ENCODE results near the gene MYRIP.

The MYRIP gene

DNA sequence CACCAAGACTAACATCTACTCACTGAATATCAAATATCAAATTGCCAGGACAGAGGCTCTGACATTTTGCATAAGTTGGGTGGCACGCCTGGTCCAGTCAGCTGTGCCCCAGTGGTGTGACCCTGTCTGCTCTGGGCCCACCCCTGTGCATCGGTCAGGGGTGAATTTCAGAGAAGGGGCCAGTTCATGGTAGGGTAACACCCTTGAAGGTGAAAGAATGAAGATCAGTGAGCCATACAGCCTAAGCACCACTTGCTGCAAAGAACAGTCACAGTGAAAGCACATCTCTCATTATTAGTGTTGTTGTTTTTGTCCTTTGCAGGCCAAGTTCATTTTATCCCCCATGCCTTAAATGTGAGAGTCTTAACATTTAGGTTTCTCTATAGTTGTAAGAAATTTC is 86.8 kb downstream of the MYRIP start:
- Histone ChIP-seq H4K5ac (ENCODE audit: low read length) (no peak overlapping the region), H3K4me2 (ENCODE audit: low read length) (no peak overlapping the region), H3K9ac (ENCODE audit: low read length) (no peak overlapping the region), H3K4ac (ENCODE audit: low read depth, low read length) (no peak overlapping the region), H3K79me1 (ENCODE audit: low read length) (no peaks in the 10 kb centered on the region), H3K23ac (ENCODE audit: low read length) (no peak overlapping the region), H3K27ac (ENCODE audit: low read depth, low read length) (no peak overlapping the region), H3K36me3 (ENCODE audit: control insufficient read depth, insufficient read depth, low read length) (no peaks in the 10 kb centered on the region), H2AK5ac (ENCODE audit: low read length) (no peak overlapping the region), H3K4me3 (ENCODE audit: low read length) (no peak overlapping the region), H2BK5ac (ENCODE audit: low read length) (no peak overlapping the region), H3K4me1 (ENCODE audit: control insufficient read depth, low read depth, low read length) (peaks cover 4% of the 10 kb centered on the region), H3K27me3 (ENCODE audit: insufficient read depth, low read length, poor library complexity) (no peaks in the 10 kb centered on the region), H3K56ac (ENCODE audit: low read length) (no peak overlapping the region), H2BK120ac (ENCODE audit: low read depth, low read length) (no peak overlapping the region), H4K8ac (ENCODE audit: low read depth, low read length) (no peak overlapping the region), H3K18ac (ENCODE audit: low read length) (no peak overlapping the region), H2BK15ac (replicated peaks; ENCODE audit: low read depth) (no peak overlapping the region), H3K79me2 (ENCODE audit: control insufficient read depth, insufficient read depth, low read length) (no peaks in the 10 kb centered on the region)
- no peak for DNase-seq
- no CpG with 5 or more reads among the region's 2 CpGs for WGBS (ENCODE audit: extremely low coverage, insufficient coverage, low lambda C conversion rate)

- Histone ChIP-seq H4K8ac (ENCODE audit: low read depth, low read length) (no peak overlapping the region), H3K79me1 (ENCODE audit: low read length) (no peaks in the 10 kb centered on the region), H2BK120ac (ENCODE audit: low read depth, low read length) (no peak overlapping the region), H3K23ac (ENCODE audit: low read length) (no peak overlapping the region), H2BK15ac (replicated peaks; ENCODE audit: low read depth) (no peak overlapping the region), H3K4ac (ENCODE audit: low read depth, low read length) (no peak overlapping the region), H3K27me3 (ENCODE audit: insufficient read depth, low read length, poor library complexity) (no peaks in the 10 kb centered on the region), H3K4me3 (ENCODE audit: low read length) (no peak overlapping the region), H3K79me2 (ENCODE audit: control insufficient read depth, insufficient read depth, low read length) (no peaks in the 10 kb centered on the region), H3K4me1 (ENCODE audit: control insufficient read depth, low read depth, low read length) (peaks cover 2% of the 10 kb centered on the region), H3K18ac (ENCODE audit: low read length) (no peak overlapping the region), H3K4me2 (ENCODE audit: low read length) (no peak overlapping the region), H3K27ac (ENCODE audit: low read depth, low read length) (no peak overlapping the region), H4K5ac (ENCODE audit: low read length) (no peak overlapping the region), H2AK5ac (ENCODE audit: low read length) (no peak overlapping the region), H3K9ac (ENCODE audit: low read length) (no peak overlapping the region), H3K36me3 (ENCODE audit: control insufficient read depth, insufficient read depth, low read length) (no peaks in the 10 kb centered on the region), H3K56ac (ENCODE audit: low read length) (no peak overlapping the region), H2BK5ac (ENCODE audit: low read length) (no peak overlapping the region)
- WGBS (ENCODE audit: extremely low coverage, insufficient coverage, low lambda C conversion rate), result no CpG with 5 or more reads among the region's 4 CpGs
- DNase-seq, result no peak
Measured at GRCh38 chr3:39900462-39901002, 91.1 kb downstream of the MYRIP start.

DNA sequence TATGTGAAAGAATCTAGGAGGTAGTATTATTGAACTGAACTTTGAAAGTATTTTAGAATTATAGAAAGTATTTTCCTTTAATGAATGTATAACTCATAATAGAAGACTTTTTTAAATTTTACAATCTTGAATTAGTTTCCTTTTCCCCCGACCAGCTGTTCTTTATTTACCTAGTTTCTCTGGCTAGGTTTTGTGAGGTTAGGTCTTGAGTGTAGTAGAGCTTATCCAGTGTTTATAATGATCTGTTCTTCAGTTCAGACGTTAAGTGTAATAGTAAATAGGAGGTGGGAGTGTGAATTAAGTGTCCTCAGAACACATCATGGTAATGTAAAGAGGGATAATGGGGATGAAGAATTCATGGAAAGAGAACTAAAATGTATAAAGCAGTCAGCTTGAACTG is 93.8 kb downstream of the MYRIP start:
- Histone ChIP-seq H3K18ac (ENCODE audit: low read length) (no peak overlapping the region), H4K8ac (ENCODE audit: low read depth, low read length) (no peak overlapping the region), H3K79me2 (ENCODE audit: control insufficient read depth, insufficient read depth, low read length) (no peaks in the 10 kb centered on the region), H3K27ac (ENCODE audit: low read depth, low read length) (no peak overlapping the region), H3K27me3 (ENCODE audit: insufficient read depth, low read length, poor library complexity) (no peaks in the 10 kb centered on the region), H3K4me1 (ENCODE audit: control insufficient read depth, low read depth, low read length) (no peaks in the 10 kb centered on the region), H2BK120ac (ENCODE audit: low read depth, low read length) (no peak overlapping the region), H3K79me1 (ENCODE audit: low read length) (no peaks in the 10 kb centered on the region), H3K36me3 (ENCODE audit: control insufficient read depth, insufficient read depth, low read length) (no peaks in the 10 kb centered on the region), H4K5ac (ENCODE audit: low read length) (no peak overlapping the region), H3K4ac (ENCODE audit: low read depth, low read length) (no peak overlapping the region), H3K56ac (ENCODE audit: low read length) (no peak overlapping the region), H3K23ac (ENCODE audit: low read length) (no peak overlapping the region), H3K9ac (ENCODE audit: low read length) (no peak overlapping the region), H2BK5ac (ENCODE audit: low read length) (no peak overlapping the region), H3K4me2 (ENCODE audit: low read length) (no peak overlapping the region), H2BK15ac (replicated peaks; ENCODE audit: low read depth) (no peak overlapping the region), H2AK5ac (ENCODE audit: low read length) (no peak overlapping the region), H3K4me3 (ENCODE audit: low read length) (no peak overlapping the region)
- no peak for DNase-seq
- no CpG with 5 or more reads among the region's 2 CpGs for WGBS (ENCODE audit: extremely low coverage, insufficient coverage, low lambda C conversion rate)

GRCh38 chr3:39905788-39906187 is 96.4 kb downstream of the MYRIP start:
- Histone ChIP-seq H3K56ac (ENCODE audit: low read length) (no peak overlapping the region), H2BK120ac (ENCODE audit: low read depth, low read length) (no peak overlapping the region), H2BK5ac (ENCODE audit: low read length) (no peak overlapping the region), H4K5ac (ENCODE audit: low read length) (no peak overlapping the region), H3K27me3 (ENCODE audit: insufficient read depth, low read length, poor library complexity) (no peaks in the 10 kb centered on the region), H3K79me1 (ENCODE audit: low read length) (no peaks in the 10 kb centered on the region), H3K4me3 (ENCODE audit: low read length) (no peak overlapping the region), H3K36me3 (ENCODE audit: control insufficient read depth, insufficient read depth, low read length) (no peaks in the 10 kb centered on the region), H3K79me2 (ENCODE audit: control insufficient read depth, insufficient read depth, low read length) (no peaks in the 10 kb centered on the region), H3K18ac (ENCODE audit: low read length) (no peak overlapping the region), H4K8ac (ENCODE audit: low read depth, low read length) (no peak overlapping the region), H2AK5ac (ENCODE audit: low read length) (no peak overlapping the region), H3K27ac (ENCODE audit: low read depth, low read length) (no peak overlapping the region), H3K9ac (ENCODE audit: low read length) (no peak overlapping the region), H3K23ac (ENCODE audit: low read length) (no peak overlapping the region), H2BK15ac (replicated peaks; ENCODE audit: low read depth) (no peak overlapping the region), H3K4ac (ENCODE audit: low read depth, low read length) (no peak overlapping the region), H3K4me2 (ENCODE audit: low read length) (no peak overlapping the region), H3K4me1 (ENCODE audit: control insufficient read depth, low read depth, low read length) (no peaks in the 10 kb centered on the region)
- WGBS (ENCODE audit: extremely low coverage, insufficient coverage, low lambda C conversion rate), result no CpG with 5 or more reads among the region's 2 CpGs
- DNase-seq, result no peak

- H4K8ac ChIP-seq (ENCODE audit: low read depth, low read length), result no peak overlapping the region
- no peak overlapping the region for H3K9ac ChIP-seq (ENCODE audit: low read length)
- no peaks in the 10 kb centered on the region for H3K36me3 ChIP-seq (ENCODE audit: control insufficient read depth, insufficient read depth, low read length)
- H3K4me3 ChIP-seq (ENCODE audit: low read length), result no peak overlapping the region
- no peak overlapping the region for H3K56ac ChIP-seq (ENCODE audit: low read length)
- H2BK120ac ChIP-seq (ENCODE audit: low read depth, low read length), result no peak overlapping the region
- H3K79me1 ChIP-seq (ENCODE audit: low read length), result no peaks in the 10 kb centered on the region
- H3K18ac ChIP-seq (ENCODE audit: low read length), result no peak overlapping the region
- H2BK15ac ChIP-seq (replicated peaks; ENCODE audit: low read depth), result no peak overlapping the region
- no peak overlapping the region for H2AK5ac ChIP-seq (ENCODE audit: low read length)
- H3K79me2 ChIP-seq (ENCODE audit: control insufficient read depth, insufficient read depth, low read length), result no peaks in the 10 kb centered on the region
- H3K4me2 ChIP-seq (ENCODE audit: low read length), result no peak overlapping the region
- WGBS (ENCODE audit: extremely low coverage, insufficient coverage, low lambda C conversion rate), result no CpG with 5 or more reads among the region's 4 CpGs
- no peak overlapping the region for H3K27ac ChIP-seq (ENCODE audit: low read depth, low read length)
- DNase-seq, result peak; percentile 23
- H2BK5ac ChIP-seq (ENCODE audit: low read length), result no peak overlapping the region
- no peak overlapping the region for H3K4ac ChIP-seq (ENCODE audit: low read depth, low read length)
- no peak overlapping the region for H3K23ac ChIP-seq (ENCODE audit: low read length)
- peaks cover 1% of the 10 kb centered on the region for H3K4me1 ChIP-seq (ENCODE audit: control insufficient read depth, low read depth, low read length)
- no peaks in the 10 kb centered on the region for H3K27me3 ChIP-seq (ENCODE audit: insufficient read depth, low read length, poor library complexity)
- no peak overlapping the region for H4K5ac ChIP-seq (ENCODE audit: low read length)
Measured at GRCh38 chr3:39907981-39908380, 98.6 kb downstream of the MYRIP start.

GRCh38 chr3:39910135-39910534 is 100.7 kb downstream of the MYRIP start:
- no peak overlapping the region for H3K56ac ChIP-seq (ENCODE audit: low read length)
- H3K23ac ChIP-seq (ENCODE audit: low read length), result no peak overlapping the region
- no CpG with 5 or more reads among the region's 6 CpGs for WGBS (ENCODE audit: extremely low coverage, insufficient coverage, low lambda C conversion rate)
- H3K18ac ChIP-seq (ENCODE audit: low read length), result no peak overlapping the region
- H3K4me1 ChIP-seq (ENCODE audit: control insufficient read depth, low read depth, low read length), result peaks cover 1% of the 10 kb centered on the region
- H3K36me3 ChIP-seq (ENCODE audit: control insufficient read depth, insufficient read depth, low read length), result no peaks in the 10 kb centered on the region
- no peak overlapping the region for H3K4me2 ChIP-seq (ENCODE audit: low read length)
- no peaks in the 10 kb centered on the region for H3K27me3 ChIP-seq (ENCODE audit: insufficient read depth, low read length, poor library complexity)
- no peak overlapping the region for H2BK120ac ChIP-seq (ENCODE audit: low read depth, low read length)
- no peak overlapping the region for H2BK5ac ChIP-seq (ENCODE audit: low read length)
- no peak overlapping the region for H4K5ac ChIP-seq (ENCODE audit: low read length)
- H2BK15ac ChIP-seq (replicated peaks; ENCODE audit: low read depth), result no peak overlapping the region
- no peak overlapping the region for H3K4ac ChIP-seq (ENCODE audit: low read depth, low read length)
- H3K79me2 ChIP-seq (ENCODE audit: control insufficient read depth, insufficient read depth, low read length), result no peaks in the 10 kb centered on the region
- H3K79me1 ChIP-seq (ENCODE audit: low read length), result no peaks in the 10 kb centered on the region
- H3K9ac ChIP-seq (ENCODE audit: low read length), result no peak overlapping the region
- no peak overlapping the region for H4K8ac ChIP-seq (ENCODE audit: low read depth, low read length)
- no peak overlapping the region for H3K27ac ChIP-seq (ENCODE audit: low read depth, low read length)
- H3K4me3 ChIP-seq (ENCODE audit: low read length), result no peak overlapping the region
- no peak for DNase-seq
- H2AK5ac ChIP-seq (ENCODE audit: low read length), result no peak overlapping the region
